Kidney (tissue), 14 donors: ENCODE measurements around the gene CPEB3. TPM values are rescaled to one million over a fixed set of nuclear protein-coding genes. Genes with fewer than 3 reads are reported as not detected.

Experiments
- DNase-seq, 5 donors: peaks; one replicate each; pipeline ENCODE4 v3.0.0-alpha.2; 2013 to 2020
- FAIRE-seq: peaks from 2 replicates; lab custom pipeline; 2012; peaks lifted over from hg19 to GRCh38; lab: Jason Lieb, UNC
- H3K27ac ChIP-seq, 2 donors: one replicate each; pipeline ENCODE4 v1.7.0; 2013; ENCODE audit warnings: low read depth in 2 of 2, low read length in 2 of 2, inconsistent platforms in 1 of 2
- H3K27me3 ChIP-seq: one replicate; pipeline ENCODE4 v1.7.1; 2013; ENCODE audit warnings: low read length, inconsistent platforms; ENCODE audit not compliant: control insufficient read depth, insufficient read depth
- H3K36me3 ChIP-seq, 3 donors: one replicate each; pipeline versions ENCODE4 v1.7.0 to v1.7.1; 2013; ENCODE audit warnings: low read length in 3 of 3, control low read depth in 1 of 3, inconsistent platforms in 1 of 3; ENCODE audit not compliant: insufficient read depth in 3 of 3, control insufficient read depth in 2 of 3
- H3K4me1 ChIP-seq, 3 donors: one replicate each; pipeline versions ENCODE4 v1.7.0 to v1.7.1; 2013; ENCODE audit warnings: low read length in 3 of 3, inconsistent platforms in 1 of 3, low read depth in 1 of 3; ENCODE audit not compliant: control insufficient read depth in 2 of 3, insufficient read depth in 2 of 3
- H3K4me3 ChIP-seq, 3 donors: one replicate each; pipeline versions ENCODE4 v1.7.0 to v1.8.1; 2013; ENCODE audit warnings: low read length in 3 of 3, control low read depth in 1 of 3, inconsistent platforms in 1 of 3
- H3K9ac ChIP-seq, 3 donors: one replicate each; pipeline versions ENCODE4 v1.7.0 to v1.7.1; 2013; ENCODE audit warnings: low read length in 3 of 3, control low read depth in 1 of 3, inconsistent platforms in 1 of 3
- H3K9me3 ChIP-seq, 3 donors: one replicate each; pipeline versions ENCODE4 v1.7.0 to v1.7.1; 2013; ENCODE audit warnings: low read length in 3 of 3, control low read depth in 1 of 3, inconsistent platforms in 1 of 3; ENCODE audit not compliant: control insufficient read depth in 2 of 3, insufficient read depth in 1 of 3
- intact Hi-C: fragments of 100-400 bp; cut with DNase I; formaldehyde crosslinking; loops from one replicate; pipeline ENCODE4 v1.11.1; 2022
- polyA plus RNA-seq: library from polyadenylated mRNA; stranded (reverse); fragments of 350-450 nt; fragmentation: Illumina TruSeq; extraction: RNeasy Lipid Tissue Mini Kit (QIAGEN cat#74804); gene quantifications from one replicate; pipeline ENCODE4 v1.2.3, GENCODE V29; 2014; ENCODE audit warnings: low read depth, low replicate concordance; ENCODE audit not compliant: insufficient read depth
- total RNA-seq: library from RNA; stranded (reverse); fragmentation: NEBNext Ultra II Directional; extraction: Animal tissue kit (Norgen Biotek cat#: 25700); gene quantifications from one replicate; pipeline ENCODE4 v1.2.1, GENCODE V29; 2021
- TF ChIP-seq, protein P1 (sequence below): IDR thresholded peaks from 3 replicates; pipeline ENCODE4 v1.5.1; 2012; ENCODE audit warnings: mild to moderate bottlenecking, moderate library complexity, borderline replicate concordance; ENCODE audit not compliant: insufficient read depth; ENCODE audit errors: extremely low read depth
- donor health status: control.
- donor health status: control.
- donor health status: control.
- donor health status: control.
- donor health status: control.
- donor health status: DM: yes; HTN: yes; CAD: no.
- donor health status: Normal renal cell carcinoma (clear cell type).

The CPEB3 gene
- total and polyA plus RNA-seq, 2 donors from 2014 or later: 2.3 to 7.4 TPM

DNA sequence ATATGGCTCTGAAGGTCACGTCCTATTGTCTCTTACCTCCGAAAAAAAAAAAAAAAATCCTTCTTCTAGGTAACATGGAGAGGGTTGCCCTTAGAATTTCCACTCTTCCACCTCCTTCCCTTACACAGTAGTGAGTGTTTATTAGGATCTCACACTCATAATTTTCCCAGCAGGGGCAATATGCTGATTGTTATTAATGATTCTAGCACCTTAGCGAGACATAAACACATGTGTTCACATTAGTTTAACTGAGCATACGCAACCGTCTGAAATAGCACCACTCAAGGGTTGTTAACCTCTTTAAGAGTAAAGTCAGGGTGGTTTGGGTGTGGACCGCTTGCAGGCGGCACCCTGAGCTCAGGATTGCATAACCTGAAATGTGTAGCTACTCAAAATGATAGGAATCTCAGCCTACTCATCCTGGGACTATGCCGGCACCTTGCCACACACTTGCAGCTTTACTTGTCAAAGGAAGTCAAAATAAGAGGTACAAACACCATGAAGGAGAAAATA, 52.2 kb downstream of the CPEB3 start:
- Histone ChIP-seq H3K9ac (peak overlapping the region in 2 of 3 donors; percentile 38 to 59), H3K27me3 (no peaks in the 10 kb centered on the region), H3K9me3 (no peaks in the 10 kb centered on the region), H3K4me3 (peak overlapping the region; percentile 8 to 98 (median 87)), H3K36me3 (no peaks in the 10 kb centered on the region), H3K4me1 (peaks cover 2 to 3% (median 3%) of the 10 kb centered on the region in 3 donors), H3K27ac (peak overlapping the region; percentile 83 to 88)
- peak in 1 of 5 donors; percentile 73 for DNase-seq
- FAIRE-seq: no peak
- TF ChIP-seq, protein P1, sequence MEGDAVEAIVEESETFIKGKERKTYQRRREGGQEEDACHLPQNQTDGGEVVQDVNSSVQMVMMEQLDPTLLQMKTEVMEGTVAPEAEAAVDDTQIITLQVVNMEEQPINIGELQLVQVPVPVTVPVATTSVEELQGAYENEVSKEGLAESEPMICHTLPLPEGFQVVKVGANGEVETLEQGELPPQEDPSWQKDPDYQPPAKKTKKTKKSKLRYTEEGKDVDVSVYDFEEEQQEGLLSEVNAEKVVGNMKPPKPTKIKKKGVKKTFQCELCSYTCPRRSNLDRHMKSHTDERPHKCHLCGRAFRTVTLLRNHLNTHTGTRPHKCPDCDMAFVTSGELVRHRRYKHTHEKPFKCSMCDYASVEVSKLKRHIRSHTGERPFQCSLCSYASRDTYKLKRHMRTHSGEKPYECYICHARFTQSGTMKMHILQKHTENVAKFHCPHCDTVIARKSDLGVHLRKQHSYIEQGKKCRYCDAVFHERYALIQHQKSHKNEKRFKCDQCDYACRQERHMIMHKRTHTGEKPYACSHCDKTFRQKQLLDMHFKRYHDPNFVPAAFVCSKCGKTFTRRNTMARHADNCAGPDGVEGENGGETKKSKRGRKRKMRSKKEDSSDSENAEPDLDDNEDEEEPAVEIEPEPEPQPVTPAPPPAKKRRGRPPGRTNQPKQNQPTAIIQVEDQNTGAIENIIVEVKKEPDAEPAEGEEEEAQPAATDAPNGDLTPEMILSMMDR: no peak
- intact Hi-C loops: no loop called here

DNA sequence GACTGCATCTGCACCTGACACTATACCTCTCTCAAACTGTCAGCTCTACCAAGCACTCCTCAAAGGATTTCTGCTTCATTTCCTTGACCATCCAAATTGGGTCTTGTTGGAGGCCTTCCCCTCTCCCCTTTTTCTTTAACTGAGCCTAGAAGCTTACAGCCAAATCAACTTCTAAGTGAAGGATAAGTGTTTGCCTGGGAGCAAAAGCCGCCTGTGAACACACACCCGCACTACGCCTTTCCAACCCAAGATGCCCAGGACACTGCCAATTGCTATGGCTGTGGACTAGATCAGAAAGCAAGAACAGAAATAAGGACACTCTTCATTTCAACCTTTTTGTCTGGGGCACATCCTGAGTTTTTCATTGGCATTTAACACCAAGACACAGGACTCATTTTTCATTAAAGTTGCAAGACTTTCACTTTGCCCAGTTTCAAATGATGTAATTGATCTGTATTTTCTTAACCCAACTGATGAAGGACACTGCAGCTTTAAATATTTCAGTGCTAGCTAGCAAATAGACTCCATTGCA, 52.8 kb downstream of the CPEB3 start:
- Histone ChIP-seq H3K9me3 (no peaks in the 10 kb centered on the region), H3K4me1 (peaks cover 2 to 3% (median 3%) of the 10 kb centered on the region in 3 donors), H3K27ac (peak overlapping the region; percentile 83 to 88), H3K36me3 (no peaks in the 10 kb centered on the region), H3K27me3 (no peaks in the 10 kb centered on the region), H3K4me3 (peak overlapping the region in 2 of 3 donors; percentile 87 to 98), H3K9ac (peak overlapping the region in 1 of 3 donors; percentile 59)
- intact Hi-C loops: no loop called here
- FAIRE-seq: no peak
- TF ChIP-seq, protein P1: no peak
- no peak for DNase-seq

DNA sequence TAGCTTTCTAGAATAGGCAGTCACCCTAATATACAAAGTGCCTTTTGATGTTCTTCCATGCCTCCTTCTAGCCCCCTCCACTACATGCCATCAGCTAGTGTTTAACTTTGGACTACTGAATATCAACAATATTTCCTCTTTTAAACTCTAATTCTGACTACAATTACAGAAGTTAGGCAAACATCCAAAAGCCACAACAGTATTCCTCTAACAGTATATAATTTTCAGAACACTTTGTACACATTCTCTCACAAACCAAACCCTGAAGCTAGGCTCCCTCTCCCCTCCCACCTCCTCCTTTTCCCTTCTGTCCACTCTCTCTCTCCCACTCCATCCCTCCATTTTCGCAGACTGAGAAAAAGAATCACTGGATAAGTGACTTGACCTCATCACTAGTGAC, 59.7 kb downstream of the CPEB3 start:
- Histone ChIP-seq H3K9me3 (no peaks in the 10 kb centered on the region), H3K4me1 (peaks cover 0 to 4% (median 0%) of the 10 kb centered on the region in 3 donors), H3K27ac (no peak overlapping the region), H3K27me3 (no peaks in the 10 kb centered on the region), H3K9ac (no peak overlapping the region), H3K36me3 (no peaks in the 10 kb centered on the region), H3K4me3 (no peak overlapping the region)
- no peak for FAIRE-seq
- intact Hi-C loops: no loop called here
- TF ChIP-seq, protein P1: no peak
- no peak for DNase-seq
